ENCODE measurements around the gene HCN2.
A peak's percentile ranks its signal among the peaks of the same experiment; 100 is the strongest.
"Not testable (repeated sequence)": the region's sequence is repeated elsewhere in the genome, so short reads cannot be mapped to it uniquely, and the experiment has no call there.

HCN2 gene

GRCh38 chr19:572140-572742, 17.4 kb upstream of the HCN2 start, which contains the start of gene BSG:
Gene BSG (plus strand): TSS chr19:572596. CDS start chr19:572635, 39 bp downstream.
- peak; percentile 99 for DNase-seq

GRCh38 chr19:572743-573518, 16.8 kb upstream of the HCN2 start:
- DNase-seq: no peak

- no peak for DNase-seq
Observed at GRCh38 chr19:573519-573825, 16.2 kb upstream of the HCN2 start.

- no peak for DNase-seq
Observed at GRCh38 chr19:574658-575526, 14.8 kb upstream of the HCN2 start.

GRCh38 chr19:575527-576506, 13.9 kb upstream of the HCN2 start:
- no peak for DNase-seq

GRCh38 chr19:576768-577438, 12.8 kb upstream of the HCN2 start:
- DNase-seq: no peak

- no peak for DNase-seq
Observed at GRCh38 chr19:577439-578392, 12.0 kb upstream of the HCN2 start.

- DNase-seq: no peak
Observed at GRCh38 chr19:579111-579841, 10.4 kb upstream of the HCN2 start.

- DNase-seq: no peak
Observed at GRCh38 chr19:579842-580155, 9.9 kb upstream of the HCN2 start.

GRCh38 chr19:580274-580835, 9.3 kb upstream of the HCN2 start:
- DNase-seq: no peak

GRCh38 chr19:581399-582111, 8.1 kb upstream of the HCN2 start:
- DNase-seq: no peak

GRCh38 chr19:582497-583197, 7.0 kb upstream of the HCN2 start:
- DNase-seq: no peak

- DNase-seq: no peak
Observed at GRCh38 chr19:583198-583967, 6.3 kb upstream of the HCN2 start.

GRCh38 chr19:583968-584239, 5.8 kb upstream of the HCN2 start:
- DNase-seq: no peak

- DNase-seq: peak; percentile 79
Observed at GRCh38 chr19:584240-585001, 5.3 kb upstream of the HCN2 start.

GRCh38 chr19:585146-585545, 4.5 kb upstream of the HCN2 start:
- not testable (repeated sequence) for DNase-seq

GRCh38 chr19:585551-586110, 4.0 kb upstream of the HCN2 start:
- no peak for DNase-seq

Measured in stimulated activated CD8-positive, alpha-beta memory T cell treated with anti-CD3 and anti-CD28 coated beads, Interleukin-4, amount 100 ng/mL, for 48 hours (primary cell).